ENCODE measurements around the gene MT1B.
A peak's percentile ranks its signal among the peaks of the same experiment; 100 is the strongest.
"Not testable (repeated sequence)": the region's sequence is repeated elsewhere in the genome, so short reads cannot be mapped to it uniquely, and the experiment has no call there.

MT1B gene

GRCh38 chr16:56667581-56668571 lies 16.2 kb downstream of the MT1B start, which contains the start of gene MT1G:
MT1G (minus strand) TSS chr16:56668065; CDS start chr16:56667993, 72 bp downstream.
- no peak for DNase-seq (ENCODE audit: low spot score)

- no peak for DNase-seq (ENCODE audit: low spot score)
Measured at GRCh38 chr16:56669005-56669839, 17.5 kb downstream of the MT1B start, which contains the start of gene MT1H. MT1H (plus strand) TSS chr16:56669814; CDS start chr16:56669885, 71 bp downstream.

GRCh38 chr16:56669840-56670619 lies 18.3 kb downstream of the MT1B start:
- no peak for DNase-seq (ENCODE audit: low spot score)

- no peak for DNase-seq (ENCODE audit: low spot score)
Measured at GRCh38 chr16:56670620-56670934, 18.9 kb downstream of the MT1B start.

- DNase-seq (ENCODE audit: low spot score), result not testable (repeated sequence)
Measured at GRCh38 chr16:56671691-56672090, 20.0 kb downstream of the MT1B start.

- DNase-seq (ENCODE audit: low spot score), result not testable (repeated sequence)
Measured at GRCh38 chr16:56672171-56672570, 20.5 kb downstream of the MT1B start.

GRCh38 chr16:56672761-56673536 lies 21.3 kb downstream of the MT1B start:
- DNase-seq (ENCODE audit: low spot score), result peak; percentile 47

GRCh38 chr16:56673921-56674320 lies 22.2 kb downstream of the MT1B start:
- no peak for DNase-seq (ENCODE audit: low spot score)

- DNase-seq (ENCODE audit: low spot score), result not testable (repeated sequence)
Measured at GRCh38 chr16:56674570-56674969, 22.9 kb downstream of the MT1B start.

- DNase-seq (ENCODE audit: low spot score), result no peak
Measured at GRCh38 chr16:56675685-56676210, 24.1 kb downstream of the MT1B start.

GRCh38 chr16:56677474-56677873 lies 25.8 kb downstream of the MT1B start:
- DNase-seq (ENCODE audit: low spot score), result no peak

GRCh38 chr16:56679078-56679730 lies 27.5 kb downstream of the MT1B start:
- DNase-seq (ENCODE audit: low spot score), result no peak

GRCh38 chr16:56679818-56680217 lies 28.1 kb downstream of the MT1B start:
- peak; percentile 92 for DNase-seq (ENCODE audit: low spot score)

GRCh38 chr16:56681939-56682702 lies 30.4 kb downstream of the MT1B start, which contains the start of gene MT1X:
MT1X (plus strand) TSS chr16:56682470; CDS start chr16:56682541, 71 bp downstream.
- DNase-seq (ENCODE audit: low spot score), result peak; percentile 89

GRCh38 chr16:56682703-56683397 lies 31.2 kb downstream of the MT1B start:
- no peak for DNase-seq (ENCODE audit: low spot score)

GRCh38 chr16:56683424-56684172 lies 31.9 kb downstream of the MT1B start:
- DNase-seq (ENCODE audit: low spot score), result no peak

- DNase-seq (ENCODE audit: low spot score), result no peak
Measured at GRCh38 chr16:56684256-56684925, 32.7 kb downstream of the MT1B start.
